ENCODE results near the gene PECR.
"Not testable (repeated sequence)": the region's sequence is repeated elsewhere in the genome, so short reads cannot be mapped to it uniquely, and the experiment has no call there.

Gene PECR

DNA sequence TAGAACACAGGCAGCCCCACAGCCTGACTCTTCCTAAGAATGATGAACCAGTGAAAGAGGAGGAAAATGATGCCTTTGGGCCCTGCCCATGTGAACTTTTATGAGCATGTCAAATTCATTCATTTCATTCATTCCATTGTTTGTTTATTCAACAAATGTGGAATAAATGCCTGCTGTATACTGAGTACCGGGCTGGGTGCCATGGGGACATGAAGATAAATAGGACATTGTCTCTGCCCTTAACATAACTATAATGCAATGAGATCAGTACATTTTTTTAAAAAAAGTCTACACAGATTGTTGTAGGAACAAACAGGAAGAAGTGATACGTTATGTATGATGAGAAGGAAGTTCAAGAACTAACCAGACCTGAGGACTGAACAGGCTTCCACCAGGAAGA, 83.0 kb downstream of the PECR start:
- no peak for DNase-seq

DNA sequence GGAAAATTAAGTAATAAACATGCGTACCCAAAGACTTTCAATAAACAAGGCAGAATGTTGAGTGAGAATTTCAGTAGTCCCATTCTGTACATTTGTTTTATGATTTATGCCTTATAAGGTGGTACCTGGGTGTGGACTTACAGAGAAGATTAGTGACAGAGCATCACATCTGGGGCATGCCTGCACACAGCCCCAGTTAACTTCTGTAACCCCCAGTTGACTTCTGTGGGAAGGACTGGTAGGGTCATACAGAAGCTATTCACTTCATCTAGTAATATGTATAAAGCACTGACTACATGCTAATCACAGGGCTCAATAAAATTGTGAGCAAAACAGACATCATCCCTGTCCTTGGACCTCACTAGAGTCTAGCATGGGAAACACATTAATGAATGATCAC, 84.4 kb downstream of the PECR start:
- DNase-seq: no peak

- DNase-seq: no peak
Observed at GRCh38 chr2:215994911-215995310, 86.7 kb downstream of the PECR start.

DNA sequence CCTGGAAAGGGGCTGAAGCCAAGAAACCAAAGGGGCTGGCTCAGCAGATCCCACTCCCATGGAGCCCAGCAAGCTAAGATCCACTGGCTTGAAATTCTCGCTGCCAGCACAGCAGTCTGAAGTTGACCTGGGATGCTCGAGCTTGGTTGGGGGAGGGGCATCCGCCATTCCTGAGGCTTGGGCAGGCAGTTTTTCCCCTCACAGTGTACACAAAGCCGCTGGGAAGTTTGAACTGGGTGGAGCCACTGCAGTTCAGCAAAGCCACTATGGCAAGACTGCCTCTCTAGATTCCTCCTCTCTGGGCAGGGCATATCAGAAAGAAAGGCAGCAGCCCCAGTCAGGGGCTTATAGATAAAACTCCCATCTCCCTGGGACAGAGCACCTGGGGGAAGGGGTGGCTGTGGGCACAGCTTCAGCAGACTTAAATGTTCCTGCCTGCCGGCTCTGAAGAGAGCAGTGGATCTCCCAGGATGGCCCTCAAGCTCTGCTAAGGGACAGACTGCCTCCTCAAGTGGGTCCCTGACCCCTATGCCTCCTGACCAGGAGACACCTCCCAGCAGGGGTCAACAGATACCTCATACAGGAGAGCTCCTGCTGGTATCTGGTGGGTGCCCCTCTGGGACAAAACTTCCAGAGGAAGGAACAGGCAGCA, 92.9 kb downstream of the PECR start:
- DNase-seq: not testable (repeated sequence)

Data from CD4-positive, alpha-beta T cell treated with Interleukin-15 for 1 hour (primary cell).